HepG2 (cell line): ENCODE results near the gene HNRNPUL1. TPM values are rescaled to one million over a fixed set of nuclear protein-coding genes. Genes with fewer than 3 reads are reported as not detected.

Source experiments
- ATF7 ChIP-seq, 2 experiments: fragments of 450-650 bp in 1 of 2; sonication (generic) in 1 of 2; formaldehyde crosslinking in 1 of 2; IDR thresholded peaks; 2 replicates each; pipeline versions ENCODE4 v1.4.0 to v1.6.1; 2016 to 2020; ENCODE audit warnings: antibody characterized with exemption in 1 of 2, mild to moderate bottlenecking in 1 of 2, missing genetic modification reagents in 1 of 2
- FOSL2 ChIP-seq: sonication (generic); formaldehyde crosslinking; IDR thresholded peaks from 2 replicates; pipeline ENCODE4 v1.4.0; 2020; ENCODE audit warnings: missing genetic modification reagents
- GATAD1 ChIP-seq: IDR thresholded peaks from 2 replicates; pipeline ENCODE4 v1.6.1; 2016; ENCODE audit warnings: missing genetic modification reagents, missing compliant biosample characterization
- SP2 ChIP-seq: sonication (generic); formaldehyde crosslinking; IDR thresholded peaks from 2 replicates; pipeline ENCODE4 v1.5.1; 2020; ENCODE audit warnings: mild to moderate bottlenecking, missing genetic modification reagents
- TBX3 ChIP-seq: fragments of 450-650 bp; IDR thresholded peaks from 2 replicates; pipeline ENCODE4 v1.6.1; 2017; ENCODE audit warnings: antibody characterized with exemption, mild to moderate bottlenecking, inconsistent platforms, borderline replicate concordance
- TMF1 ChIP-seq: sonication (generic); formaldehyde crosslinking; IDR thresholded peaks from 2 replicates; pipeline ENCODE4 v1.8.1; 2022; ENCODE audit warnings: low read depth, missing genetic modification reagents
- ZBTB33 ChIP-seq: sonication (generic); formaldehyde crosslinking; IDR thresholded peaks from 2 replicates; pipeline ENCODE4 v1.4.0; 2020; ENCODE audit warnings: missing genetic modification reagents
- ZFP36L2 ChIP-seq: sonication (generic); formaldehyde crosslinking; IDR thresholded peaks from 2 replicates; pipeline ENCODE4 v1.4.0; 2020; ENCODE audit warnings: missing genetic modification reagents
- ZNF101 ChIP-seq: sonication (generic); formaldehyde crosslinking; IDR thresholded peaks from 2 replicates; pipeline ENCODE4 v1.4.0; 2020; ENCODE audit warnings: mild to moderate bottlenecking, low read depth, missing genetic modification reagents, borderline replicate concordance
- ZNF292 ChIP-seq: sonication (generic); formaldehyde crosslinking; IDR thresholded peaks from 2 replicates; pipeline ENCODE4 v1.8.1; 2022; ENCODE audit warnings: mild to moderate bottlenecking, low read depth, missing genetic modification reagents, borderline replicate concordance
- ZNF629 ChIP-seq: sonication (generic); formaldehyde crosslinking; conservative IDR thresholded peaks from 2 replicates; pipeline ENCODE4 v1.5.0; 2020; ENCODE audit warnings: missing genetic modification reagents
- ZNF687 ChIP-seq: sonication (generic); formaldehyde crosslinking; IDR thresholded peaks from 2 replicates; pipeline ENCODE4 v1.5.1; 2020; ENCODE audit warnings: mild to moderate bottlenecking, missing genetic modification reagents, moderate library complexity
- ZNF780A ChIP-seq: sonication (generic); formaldehyde crosslinking; IDR thresholded peaks from 2 replicates; pipeline ENCODE4 v1.8.0; 2022; ENCODE audit warnings: mild to moderate bottlenecking, missing genetic modification reagents, moderate library complexity
- ZNF792 ChIP-seq: IDR thresholded peaks from 2 replicates; pipeline ENCODE4 v1.6.1; 2016
- ZZZ3 ChIP-seq: sonication (generic); formaldehyde crosslinking; IDR thresholded peaks from 2 replicates; pipeline ENCODE4 v1.4.0; 2020; ENCODE audit warnings: missing genetic modification reagents, mild to moderate bottlenecking, borderline replicate concordance
- polyA plus RNA-seq, 8 experiments: library from polyadenylated mRNA; depleted of rRNA in 3 of 8; stranded (reverse) in 7 of 8; unstranded in 1 of 8; fragments of >200 nt; fragmentation: Illumina TruSeq in 4 of 8; extraction: Trizol in 4 of 8; gene quantifications; 2 replicates each; pipeline versions ENCODE4 v1.2.1 to v1.2.3, GENCODE V29; 2011 to 2016; ENCODE audit warnings: low read depth in 4 of 8, missing spikeins in 1 of 8, mixed read lengths in 1 of 8; ENCODE audit not compliant: insufficient read depth in 1 of 8
- total RNA-seq, 5 experiments: library from RNA; depleted of rRNA; stranded (reverse); fragments of >200 nt; fragmentation: Illumina TruSeq; extraction: Trizol; gene quantifications; 2 replicates each; pipeline ENCODE4 v1.2.3, GENCODE V29; 2016; ENCODE audit warnings: low read depth in 1 of 5
- TF ChIP-seq, protein P1 (sequence below): sonication (generic); formaldehyde crosslinking; IDR thresholded peaks from 2 replicates; pipeline ENCODE4 v1.9.0; 2021; ENCODE audit warnings: mild to moderate bottlenecking, missing genetic modification reagents

Gene HNRNPUL1
- total and polyA plus RNA-seq, 2 of the 13 experiments (the other 11 are each of a cell fraction or from before 2014, with no cell fraction given) = 30.9 to 81.7 TPM

DNA sequence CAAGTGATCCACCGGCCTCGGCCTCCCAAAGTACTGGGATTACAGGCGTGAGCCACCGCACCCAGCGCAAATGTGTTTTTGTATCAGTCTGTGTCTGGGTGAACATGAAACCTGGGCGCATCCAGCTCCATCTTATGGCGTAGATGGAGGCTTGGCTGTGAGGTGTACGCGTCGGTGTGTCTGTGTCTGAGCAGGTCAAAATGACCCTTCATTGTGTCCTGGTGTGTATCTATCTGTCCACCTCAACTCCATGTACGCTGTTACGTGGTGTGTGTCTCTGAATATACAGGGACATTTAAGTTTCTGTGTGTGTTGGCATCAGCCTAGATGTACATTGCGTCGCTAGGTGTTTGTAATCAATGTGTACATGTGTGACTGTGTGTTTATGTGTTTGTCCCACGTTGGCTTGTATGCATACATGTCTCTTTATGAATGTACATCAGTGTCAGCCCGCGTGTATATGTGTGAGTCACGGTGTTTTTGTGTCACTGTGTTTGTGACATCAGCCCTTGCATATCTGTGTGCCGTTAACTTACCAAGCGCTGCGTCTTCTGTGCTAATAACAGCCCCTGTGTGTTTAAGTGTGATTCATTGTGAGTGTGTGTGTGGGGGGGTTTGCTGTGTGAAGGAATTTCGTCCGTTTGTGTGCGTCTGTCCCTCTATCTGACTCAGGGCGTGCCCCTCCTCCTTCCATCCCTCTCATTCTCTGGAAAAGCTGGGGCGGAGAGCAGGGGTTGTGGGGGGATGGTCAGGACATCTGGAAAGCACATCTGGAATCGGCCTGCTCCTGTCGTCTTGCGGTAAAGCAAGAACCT is 38.7 kb upstream of the HNRNPUL1 start (continued):
- peak; percentile 8; the same call in 1 of the 2 replicates for TF ChIP-seq ZBTB33 (CRISPR knock-in tag)
- peak; percentile 74; the same call in 1 of the 2 replicates for TF ChIP-seq FOSL2 (CRISPR knock-in tag)
- TF ChIP-seq ZNF792 (CRISPR knock-in tag) = peak; percentile 38; the same call in 1 of the 2 replicates
- no peak for TF ChIP-seq ZFP36L2
- no peak for TF ChIP-seq ZZZ3
- TF ChIP-seq ZNF292 (CRISPR knock-in tag) = no peak
- TF ChIP-seq ATF7 (IDR thresholded peaks at IDR 0.05) = peak; percentile 6; the same call in 1 of the 2 replicates
- no peak for TF ChIP-seq ATF7 (CRISPR knock-in tag; IDR thresholded peaks at IDR 0.05)
- TF ChIP-seq ZNF101 (CRISPR knock-in tag) = no peak
- TF ChIP-seq GATAD1 (CRISPR knock-in tag) = no peak
- TF ChIP-seq ZNF629 = no peak
- no peak for TF ChIP-seq SP2 (CRISPR knock-in tag)
- no peak for TF ChIP-seq TMF1 (CRISPR knock-in tag)
- no peak for TF ChIP-seq ZNF687 (CRISPR knock-in tag)
- no peak for TF ChIP-seq ZNF780A (CRISPR knock-in tag)
- TF ChIP-seq, protein P1, sequence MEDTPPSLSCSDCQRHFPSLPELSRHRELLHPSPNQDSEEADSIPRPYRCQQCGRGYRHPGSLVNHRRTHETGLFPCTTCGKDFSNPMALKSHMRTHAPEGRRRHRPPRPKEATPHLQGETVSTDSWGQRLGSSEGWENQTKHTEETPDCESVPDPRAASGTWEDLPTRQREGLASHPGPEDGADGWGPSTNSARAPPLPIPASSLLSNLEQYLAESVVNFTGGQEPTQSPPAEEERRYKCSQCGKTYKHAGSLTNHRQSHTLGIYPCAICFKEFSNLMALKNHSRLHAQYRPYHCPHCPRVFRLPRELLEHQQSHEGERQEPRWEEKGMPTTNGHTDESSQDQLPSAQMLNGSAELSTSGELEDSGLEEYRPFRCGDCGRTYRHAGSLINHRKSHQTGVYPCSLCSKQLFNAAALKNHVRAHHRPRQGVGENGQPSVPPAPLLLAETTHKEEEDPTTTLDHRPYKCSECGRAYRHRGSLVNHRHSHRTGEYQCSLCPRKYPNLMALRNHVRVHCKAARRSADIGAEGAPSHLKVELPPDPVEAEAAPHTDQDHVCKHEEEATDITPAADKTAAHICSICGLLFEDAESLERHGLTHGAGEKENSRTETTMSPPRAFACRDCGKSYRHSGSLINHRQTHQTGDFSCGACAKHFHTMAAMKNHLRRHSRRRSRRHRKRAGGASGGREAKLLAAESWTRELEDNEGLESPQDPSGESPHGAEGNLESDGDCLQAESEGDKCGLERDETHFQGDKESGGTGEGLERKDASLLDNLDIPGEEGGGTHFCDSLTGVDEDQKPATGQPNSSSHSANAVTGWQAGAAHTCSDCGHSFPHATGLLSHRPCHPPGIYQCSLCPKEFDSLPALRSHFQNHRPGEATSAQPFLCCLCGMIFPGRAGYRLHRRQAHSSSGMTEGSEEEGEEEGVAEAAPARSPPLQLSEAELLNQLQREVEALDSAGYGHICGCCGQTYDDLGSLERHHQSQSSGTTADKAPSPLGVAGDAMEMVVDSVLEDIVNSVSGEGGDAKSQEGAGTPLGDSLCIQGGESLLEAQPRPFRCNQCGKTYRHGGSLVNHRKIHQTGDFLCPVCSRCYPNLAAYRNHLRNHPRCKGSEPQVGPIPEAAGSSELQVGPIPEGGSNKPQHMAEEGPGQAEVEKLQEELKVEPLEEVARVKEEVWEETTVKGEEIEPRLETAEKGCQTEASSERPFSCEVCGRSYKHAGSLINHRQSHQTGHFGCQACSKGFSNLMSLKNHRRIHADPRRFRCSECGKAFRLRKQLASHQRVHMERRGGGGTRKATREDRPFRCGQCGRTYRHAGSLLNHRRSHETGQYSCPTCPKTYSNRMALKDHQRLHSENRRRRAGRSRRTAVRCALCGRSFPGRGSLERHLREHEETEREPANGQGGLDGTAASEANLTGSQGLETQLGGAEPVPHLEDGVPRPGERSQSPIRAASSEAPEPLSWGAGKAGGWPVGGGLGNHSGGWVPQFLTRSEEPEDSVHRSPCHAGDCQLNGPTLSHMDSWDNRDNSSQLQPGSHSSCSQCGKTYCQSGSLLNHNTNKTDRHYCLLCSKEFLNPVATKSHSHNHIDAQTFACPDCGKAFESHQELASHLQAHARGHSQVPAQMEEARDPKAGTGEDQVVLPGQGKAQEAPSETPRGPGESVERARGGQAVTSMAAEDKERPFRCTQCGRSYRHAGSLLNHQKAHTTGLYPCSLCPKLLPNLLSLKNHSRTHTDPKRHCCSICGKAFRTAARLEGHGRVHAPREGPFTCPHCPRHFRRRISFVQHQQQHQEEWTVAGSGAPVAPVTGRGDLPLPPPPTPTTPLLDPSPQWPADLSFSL (CRISPR knock-in tag) = peak; percentile 88
- TF ChIP-seq TBX3 = peak; percentile 36; the same call in 1 of the 2 replicates
